SH-SY5Y (cell line): Measurements from ENCODE around the gene NOL6.

Experiments
- GATA2 ChIP-seq: IDR thresholded peaks from 2 replicates; pipeline ENCODE4 v1.6.1; 2011; ENCODE audit warnings: mild to moderate bottlenecking, low read depth, low read length
- GATA3 ChIP-seq: IDR thresholded peaks from 2 replicates; pipeline ENCODE4 v1.6.1; 2011; ENCODE audit warnings: low read depth, mild to moderate bottlenecking, low read length, moderate library complexity

GRCh38 chr9:33475357-33475756 is 1.6 kb upstream of the NOL6 start:
- TF ChIP-seq GATA2 (no peak), GATA3 (no peak)
